ENCODE measurements around the gene MRM2.

DNA sequence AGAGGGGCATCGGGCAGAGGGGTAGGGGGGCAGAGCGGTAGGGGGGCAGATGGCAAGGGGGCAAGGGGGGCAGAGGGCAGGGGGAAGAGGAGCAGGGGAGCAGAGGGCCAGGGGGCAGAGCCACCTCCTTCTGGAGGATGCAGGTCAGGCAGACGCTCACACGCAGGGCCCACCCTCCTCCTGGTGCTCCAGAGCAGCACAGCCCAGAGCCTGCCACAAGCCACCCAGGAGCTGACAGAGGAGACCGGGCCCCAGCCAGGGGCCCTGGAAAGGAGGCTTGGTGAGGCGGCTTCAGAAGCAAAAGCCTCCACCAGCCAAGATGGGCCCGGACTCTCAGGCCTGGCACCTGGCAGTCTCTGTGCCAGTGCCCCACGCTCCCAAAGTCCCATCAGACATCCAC lies 22.4 kb downstream of the MRM2 start:
- TF ChIP-seq POLR2AphosphoS5 (IDR thresholded peaks at IDR 0.05): no peak
- no peak for TF ChIP-seq CTCF (IDR thresholded peaks at IDR 0.05; ENCODE audit: poor library complexity, severe bottlenecking)
- no peak for TF ChIP-seq EZH2 (IDR thresholded peaks at IDR 0.05; ENCODE audit: borderline replicate concordance, insufficient read depth, low read length, poor library complexity, severe bottlenecking)
- no peak for TF ChIP-seq EP300 (conservative IDR thresholded peaks at IDR 0.05; ENCODE audit: poor library complexity, severe bottlenecking)
- TF ChIP-seq REST (IDR thresholded peaks at IDR 0.05; ENCODE audit: borderline replicate concordance): no peak
- no peak for TF ChIP-seq SMC3 (conservative IDR thresholded peaks at IDR 0.05; ENCODE audit: poor library complexity)
- TF ChIP-seq RAD21 (conservative IDR thresholded peaks at IDR 0.05): no peak
- TF ChIP-seq TAF1 (IDR thresholded peaks at IDR 0.05; ENCODE audit: low read depth): no peak
